ENCODE data around the gene TH.

The TH gene

GRCh38 chr11:2133241-2134021, 38.2 kb downstream of the TH start:
- no peak for TF ChIP-seq CTCF (conservative IDR thresholded peaks at IDR 0.05; ENCODE audit: control insufficient read depth, insufficient read depth, low read depth, low read length)
- H3K4me3 ChIP-seq (ENCODE audit: control insufficient read depth, low read depth, low read length): no peak overlapping the region
- no peak for DNase-seq (ENCODE audit: low read depth)

GRCh38 chr11:2132874-2133240, 38.8 kb downstream of the TH start:
- no peak for TF ChIP-seq CTCF (conservative IDR thresholded peaks at IDR 0.05; ENCODE audit: control insufficient read depth, insufficient read depth, low read depth, low read length)
- no peak for DNase-seq (ENCODE audit: low read depth)
- no peak overlapping the region for H3K4me3 ChIP-seq (ENCODE audit: control insufficient read depth, low read depth, low read length)

- H3K4me3 ChIP-seq (ENCODE audit: control insufficient read depth, low read depth, low read length): no peak overlapping the region
- no peak for DNase-seq (ENCODE audit: low read depth)
- TF ChIP-seq CTCF (conservative IDR thresholded peaks at IDR 0.05; ENCODE audit: control insufficient read depth, insufficient read depth, low read depth, low read length): no peak
Observed at GRCh38 chr11:2132246-2132645, 39.4 kb downstream of the TH start.

- DNase-seq (ENCODE audit: low read depth): no peak
- no peak overlapping the region for H3K4me3 ChIP-seq (ENCODE audit: control insufficient read depth, low read depth, low read length)
- TF ChIP-seq CTCF (conservative IDR thresholded peaks at IDR 0.05; ENCODE audit: control insufficient read depth, insufficient read depth, low read depth, low read length): no peak
Observed at GRCh38 chr11:2131371-2132236, 40.0 kb downstream of the TH start.

GRCh38 chr11:2130881-2131352, 40.7 kb downstream of the TH start:
- H3K4me3 ChIP-seq (ENCODE audit: control insufficient read depth, low read depth, low read length): no peak overlapping the region
- no peak for DNase-seq (ENCODE audit: low read depth)
- TF ChIP-seq CTCF (conservative IDR thresholded peaks at IDR 0.05; ENCODE audit: control insufficient read depth, insufficient read depth, low read depth, low read length): no peak

GRCh38 chr11:2129699-2130366, 41.8 kb downstream of the TH start:
- TF ChIP-seq CTCF (conservative IDR thresholded peaks at IDR 0.05; ENCODE audit: control insufficient read depth, insufficient read depth, low read depth, low read length): no peak
- no peak for DNase-seq (ENCODE audit: low read depth)
- H3K4me3 ChIP-seq (ENCODE audit: control insufficient read depth, low read depth, low read length): no peak overlapping the region

Data from fibroblast of mammary gland (primary cell).